PFSK-1 (cell line): ENCODE measurements around the gene FGF16.

ENCODE experiments used
- FOXP2 ChIP-seq: optimal IDR thresholded peaks from 2 replicates; pipeline ENCODE3; 2011; ENCODE audit warnings: borderline replicate concordance, control low read depth, inconsistent platforms; ENCODE audit not compliant: insufficient read depth; ENCODE audit errors: extremely low read length, extremely low read depth
- POLR2AphosphoS5 ChIP-seq: IDR thresholded peaks from 2 replicates; pipeline ENCODE4 v1.6.1; 2012; ENCODE audit warnings: low read depth, mild to moderate bottlenecking, control low read depth, low read length, moderate library complexity
- SIN3A ChIP-seq: IDR thresholded peaks from 2 replicates; pipeline ENCODE4 v1.6.1; 2012; ENCODE audit warnings: mild to moderate bottlenecking, low read length, moderate library complexity, borderline replicate concordance; ENCODE audit not compliant: insufficient read depth
- TAF1 ChIP-seq: IDR thresholded peaks from 2 replicates; pipeline ENCODE4 v1.6.1; 2012; ENCODE audit warnings: low read length, control low read depth, borderline replicate concordance; ENCODE audit not compliant: insufficient read depth
- TF ChIP-seq, protein P1 (sequence below), 2 experiments: IDR thresholded peaks; 2 replicates each; pipeline versions ENCODE4 v1.6.1 to v1.8.0; 2011 to 2012; ENCODE audit warnings: low read depth in 2 of 2, low read length in 2 of 2, control low read depth in 1 of 2, inconsistent platforms in 1 of 2, mild to moderate bottlenecking in 1 of 2, moderate library complexity in 1 of 2; ENCODE audit not compliant: insufficient read depth in 1 of 2

The FGF16 gene

DNA sequence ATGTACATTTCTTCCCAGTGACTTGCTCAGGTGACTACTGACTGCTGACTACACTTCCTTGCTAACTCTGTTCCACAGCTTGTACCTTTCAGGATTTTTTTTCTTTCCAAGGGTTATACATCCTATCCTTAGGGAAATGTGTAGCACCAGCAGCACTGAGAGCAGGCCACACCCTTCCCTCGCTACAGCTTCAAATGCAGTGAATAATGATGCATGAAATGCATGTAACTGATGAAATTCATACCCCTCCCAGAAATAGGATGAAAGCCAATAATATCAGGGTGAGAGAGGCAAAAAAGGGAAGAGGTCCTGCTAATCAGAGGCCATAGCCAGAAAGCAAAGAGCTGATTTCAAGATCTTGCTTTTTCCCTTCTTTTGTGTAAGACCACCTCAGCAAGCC lies 6.2 kb upstream of the FGF16 start:
- TF ChIP-seq TAF1: no peak
- no peak for TF ChIP-seq FOXP2

DNA sequence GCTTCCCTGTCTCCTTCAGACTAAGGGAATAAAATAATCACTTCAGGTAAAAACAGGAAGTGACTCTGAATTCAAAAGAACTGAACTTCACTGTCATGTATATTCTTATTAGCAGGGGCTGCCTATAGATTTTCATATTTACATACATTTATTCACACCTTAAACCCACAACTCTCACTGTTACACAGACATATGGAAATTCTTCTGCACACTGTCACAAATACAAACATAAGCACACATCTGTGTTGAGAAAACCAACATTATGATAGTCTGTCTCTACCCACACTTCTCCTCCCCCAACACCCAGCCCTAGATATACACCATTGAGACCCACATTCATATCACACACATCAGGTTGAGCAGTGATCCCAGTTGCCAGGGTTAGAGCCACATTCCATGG lies 5.7 kb upstream of the FGF16 start:
- TF ChIP-seq FOXP2 (no peak), TAF1 (no peak), SIN3A (no peak), POLR2AphosphoS5 (no peak)
- TF ChIP-seq, protein P1, sequence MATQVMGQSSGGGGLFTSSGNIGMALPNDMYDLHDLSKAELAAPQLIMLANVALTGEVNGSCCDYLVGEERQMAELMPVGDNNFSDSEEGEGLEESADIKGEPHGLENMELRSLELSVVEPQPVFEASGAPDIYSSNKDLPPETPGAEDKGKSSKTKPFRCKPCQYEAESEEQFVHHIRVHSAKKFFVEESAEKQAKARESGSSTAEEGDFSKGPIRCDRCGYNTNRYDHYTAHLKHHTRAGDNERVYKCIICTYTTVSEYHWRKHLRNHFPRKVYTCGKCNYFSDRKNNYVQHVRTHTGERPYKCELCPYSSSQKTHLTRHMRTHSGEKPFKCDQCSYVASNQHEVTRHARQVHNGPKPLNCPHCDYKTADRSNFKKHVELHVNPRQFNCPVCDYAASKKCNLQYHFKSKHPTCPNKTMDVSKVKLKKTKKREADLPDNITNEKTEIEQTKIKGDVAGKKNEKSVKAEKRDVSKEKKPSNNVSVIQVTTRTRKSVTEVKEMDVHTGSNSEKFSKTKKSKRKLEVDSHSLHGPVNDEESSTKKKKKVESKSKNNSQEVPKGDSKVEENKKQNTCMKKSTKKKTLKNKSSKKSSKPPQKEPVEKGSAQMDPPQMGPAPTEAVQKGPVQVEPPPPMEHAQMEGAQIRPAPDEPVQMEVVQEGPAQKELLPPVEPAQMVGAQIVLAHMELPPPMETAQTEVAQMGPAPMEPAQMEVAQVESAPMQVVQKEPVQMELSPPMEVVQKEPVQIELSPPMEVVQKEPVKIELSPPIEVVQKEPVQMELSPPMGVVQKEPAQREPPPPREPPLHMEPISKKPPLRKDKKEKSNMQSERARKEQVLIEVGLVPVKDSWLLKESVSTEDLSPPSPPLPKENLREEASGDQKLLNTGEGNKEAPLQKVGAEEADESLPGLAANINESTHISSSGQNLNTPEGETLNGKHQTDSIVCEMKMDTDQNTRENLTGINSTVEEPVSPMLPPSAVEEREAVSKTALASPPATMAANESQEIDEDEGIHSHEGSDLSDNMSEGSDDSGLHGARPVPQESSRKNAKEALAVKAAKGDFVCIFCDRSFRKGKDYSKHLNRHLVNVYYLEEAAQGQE (IDR thresholded peaks at IDR 0.05; ENCODE audit: insufficient read depth in 1 of 2, low read depth in 2 of 2, low read length in 2 of 2): no peak

DNA sequence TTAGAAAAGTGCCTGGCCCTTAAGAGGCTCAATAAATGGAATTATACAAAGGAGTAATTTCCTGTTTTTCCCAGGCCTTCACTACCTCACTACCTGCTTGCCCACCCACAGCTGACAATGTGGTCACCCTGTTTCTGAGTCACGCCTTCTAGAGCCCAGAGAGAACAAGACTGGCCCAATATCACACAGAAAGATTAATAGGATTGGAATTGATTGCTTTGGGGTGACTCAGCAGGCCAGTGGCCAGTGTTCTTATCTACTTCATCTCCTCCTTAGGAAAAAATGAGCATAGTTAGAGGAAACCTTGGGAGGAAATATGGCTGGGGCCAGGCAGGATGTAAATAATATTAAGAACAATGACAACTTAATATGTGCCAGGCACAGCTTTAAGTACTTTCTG lies 4.5 kb upstream of the FGF16 start:
- TF ChIP-seq, protein P1 (IDR thresholded peaks at IDR 0.05; ENCODE audit: insufficient read depth in 1 of 2, low read depth in 2 of 2, low read length in 2 of 2): no peak

- TF ChIP-seq FOXP2: no peak
- TF ChIP-seq TAF1: no peak
- TF ChIP-seq, protein P1 (IDR thresholded peaks at IDR 0.05; ENCODE audit: insufficient read depth in 1 of 2, low read depth in 2 of 2, low read length in 2 of 2): no peak
- no peak for TF ChIP-seq POLR2AphosphoS5
- no peak for TF ChIP-seq SIN3A
Observed at GRCh38 chrX:77444075-77444474, 3.1 kb upstream of the FGF16 start.

DNA sequence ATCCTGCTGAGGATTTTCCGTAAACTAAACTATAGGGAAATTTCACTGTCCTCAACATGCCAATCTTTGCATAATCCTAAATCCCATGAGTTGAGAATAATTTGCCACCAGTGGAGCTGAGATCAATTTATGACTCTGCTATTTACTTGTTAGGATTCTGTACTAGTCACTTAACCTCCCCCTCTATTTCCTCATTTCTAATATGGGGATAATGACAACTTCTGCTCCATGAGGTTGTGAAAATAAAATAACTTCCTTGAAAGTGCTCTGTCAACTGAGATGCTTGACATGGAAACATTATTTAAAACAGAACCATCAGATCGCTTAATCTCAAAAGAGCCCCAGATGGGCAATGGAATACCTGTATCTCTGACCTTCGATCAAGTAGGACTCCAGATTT lies 2.6 kb upstream of the FGF16 start:
- TF ChIP-seq, protein P1 (IDR thresholded peaks at IDR 0.05; ENCODE audit: insufficient read depth in 1 of 2, low read depth in 2 of 2, low read length in 2 of 2): no peak
- TF ChIP-seq SIN3A: no peak
- TF ChIP-seq FOXP2: no peak
- TF ChIP-seq POLR2AphosphoS5: no peak

DNA sequence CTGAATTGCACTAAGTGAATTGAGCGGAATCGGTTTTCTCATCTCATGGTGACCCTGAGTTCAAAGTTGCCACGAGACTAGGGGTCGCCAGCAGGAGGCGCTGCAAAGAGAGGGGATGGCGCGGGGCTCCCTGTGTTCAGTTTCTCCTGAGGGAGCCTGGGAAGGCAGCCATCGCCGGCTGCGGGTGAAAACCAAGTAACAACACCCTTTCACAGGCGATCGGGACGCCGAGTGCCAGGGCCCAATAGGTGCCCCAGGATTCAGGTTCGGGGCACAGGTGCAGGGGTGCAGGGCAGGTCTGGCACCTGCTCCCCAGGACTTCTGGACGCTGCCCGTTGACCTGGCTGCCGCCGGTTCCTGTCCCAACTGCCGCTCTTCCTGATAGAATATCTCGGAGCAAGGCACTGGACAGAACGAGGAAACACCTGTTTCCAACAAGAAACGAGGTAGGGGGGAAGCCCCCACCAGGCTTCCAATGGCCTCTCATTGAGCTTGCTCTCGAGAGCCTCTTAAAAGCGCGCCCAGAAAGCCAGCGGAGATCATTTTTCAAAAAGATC lies 1.1 kb upstream of the FGF16 start:
- TF ChIP-seq, protein P1 (IDR thresholded peaks at IDR 0.05; ENCODE audit: insufficient read depth in 1 of 2, low read depth in 2 of 2, low read length in 2 of 2): no peak
- TF ChIP-seq POLR2AphosphoS5 (no peak), SIN3A (no peak), FOXP2 (no peak), TAF1 (no peak)
